GM18517 (cell line): ENCODE data around the gene PGM2L1.

Source experiments
- ATAC-seq: cut with Tn5 transposase; IDR thresholded peaks from one replicate; pipeline ENCODE4 v1.9.1; 2021; ENCODE audit warnings: mild to moderate bottlenecking, moderate library complexity; ENCODE audit not compliant: unreplicated experiment

Gene PGM2L1

DNA sequence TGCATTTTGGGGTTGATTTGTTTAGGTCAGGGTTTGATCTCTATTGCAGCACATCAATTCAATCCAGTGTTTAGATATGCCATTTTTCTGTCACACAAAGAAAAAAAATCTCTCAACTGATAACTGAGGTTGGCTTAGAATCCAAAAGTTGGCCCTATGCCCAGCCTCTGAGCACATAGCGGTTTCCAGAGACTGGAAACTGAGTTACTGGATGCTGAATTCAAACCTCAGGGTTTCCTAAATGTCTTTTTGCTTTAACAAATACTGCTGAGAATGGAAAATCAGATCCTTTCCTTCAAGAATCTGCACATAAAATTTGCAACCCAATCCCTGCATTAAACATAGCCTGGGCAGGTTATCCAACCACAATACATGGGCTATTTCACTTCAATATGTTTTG, 90.8 kb downstream of the PGM2L1 start:
- ATAC-seq = no peak

DNA sequence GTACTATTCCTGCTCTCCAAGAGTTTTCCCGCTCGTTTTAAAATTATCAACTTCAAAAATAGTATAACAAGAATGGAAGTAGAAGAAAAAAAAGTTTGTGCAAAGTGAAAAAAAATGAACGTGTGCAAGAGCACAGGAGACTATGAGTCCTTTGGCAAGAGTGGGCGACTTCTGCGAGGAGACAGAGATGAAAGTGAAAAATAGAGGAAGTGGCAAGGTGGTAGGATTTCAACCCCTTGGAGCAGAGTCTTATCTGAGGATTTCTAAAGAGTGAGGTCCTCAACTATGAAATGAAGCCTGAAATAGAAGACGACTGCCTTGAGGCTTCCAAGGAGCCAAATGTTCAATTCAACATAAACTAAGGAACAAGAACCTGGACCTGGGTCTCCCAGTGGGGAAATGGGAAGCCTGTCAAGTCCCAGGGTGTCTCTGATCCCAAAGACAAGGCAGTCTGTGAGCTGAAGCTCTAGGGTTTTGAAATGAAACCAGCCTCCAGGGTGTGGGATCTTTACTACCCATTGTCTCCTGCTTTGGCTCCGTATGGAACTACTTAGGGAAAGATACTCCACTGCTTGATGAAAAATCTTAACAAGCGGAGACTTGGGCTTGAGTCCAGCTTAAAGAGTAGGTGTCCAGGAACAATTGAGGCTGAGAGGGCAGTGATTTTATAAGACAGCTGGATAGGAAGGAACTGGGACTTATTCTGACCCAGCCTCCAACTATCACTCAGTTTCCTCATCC, 91.6 kb downstream of the PGM2L1 start:
- no peak for ATAC-seq

GRCh38 chr11:74299015-74299414, 99.2 kb downstream of the PGM2L1 start:
- no peak for ATAC-seq

GRCh38 chr11:74297484-74297883, 100.7 kb downstream of the PGM2L1 start:
- ATAC-seq = no peak

DNA sequence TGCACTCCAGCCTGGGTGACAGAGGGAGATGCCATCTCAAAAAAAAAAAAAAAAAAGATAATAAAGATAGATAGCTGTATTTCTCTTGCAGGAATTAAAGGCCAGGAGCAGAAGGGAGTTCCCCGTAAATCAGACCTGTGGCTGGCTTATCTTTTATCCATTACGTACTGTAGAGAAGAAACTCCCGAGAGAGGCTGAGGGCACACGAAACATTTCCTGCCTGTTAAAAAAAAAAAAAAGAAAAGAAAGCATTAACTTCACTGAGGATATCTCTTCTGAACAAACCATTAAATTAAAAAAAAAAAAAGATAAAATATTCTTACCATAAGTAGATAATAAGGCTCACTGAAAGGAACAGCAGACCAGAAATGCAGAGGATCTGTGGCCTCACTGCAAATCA, 109.3 kb downstream of the PGM2L1 start:
- ATAC-seq = no peak

GRCh38 chr11:74288161-74288560, 110.1 kb downstream of the PGM2L1 start:
- no peak for ATAC-seq

- ATAC-seq = no peak
These were observed 113.8 kb downstream of the PGM2L1 start for GRCh38 chr11:74284466-74284865.

DNA sequence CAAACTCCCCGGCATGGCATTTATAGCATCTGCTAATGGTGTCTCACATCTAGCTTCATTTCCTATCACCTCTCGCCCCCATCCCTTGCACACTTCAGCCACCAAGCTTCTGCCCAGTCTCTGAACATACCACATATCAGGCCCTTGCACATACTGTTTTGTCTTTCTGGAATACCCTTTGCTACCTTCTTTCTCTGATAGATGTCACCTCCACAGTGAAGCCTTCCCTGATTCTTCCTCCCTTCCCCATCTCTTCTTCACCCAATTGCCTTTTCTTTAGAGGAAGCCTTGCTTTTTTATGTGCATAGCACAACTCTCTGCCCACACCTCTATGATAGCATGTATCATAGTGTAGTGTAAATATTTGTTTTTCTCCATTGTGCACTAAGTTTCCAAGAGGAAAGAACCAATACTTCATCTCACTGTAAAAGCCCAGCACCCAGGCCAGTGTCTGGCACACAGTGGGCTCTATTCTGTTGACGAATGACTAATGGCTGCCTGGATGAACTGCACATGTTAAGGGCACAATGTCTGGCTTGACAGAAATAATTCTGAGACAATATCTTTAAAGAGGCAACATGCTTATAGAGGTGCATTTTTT, 114.6 kb downstream of the PGM2L1 start:
- no peak for ATAC-seq

DNA sequence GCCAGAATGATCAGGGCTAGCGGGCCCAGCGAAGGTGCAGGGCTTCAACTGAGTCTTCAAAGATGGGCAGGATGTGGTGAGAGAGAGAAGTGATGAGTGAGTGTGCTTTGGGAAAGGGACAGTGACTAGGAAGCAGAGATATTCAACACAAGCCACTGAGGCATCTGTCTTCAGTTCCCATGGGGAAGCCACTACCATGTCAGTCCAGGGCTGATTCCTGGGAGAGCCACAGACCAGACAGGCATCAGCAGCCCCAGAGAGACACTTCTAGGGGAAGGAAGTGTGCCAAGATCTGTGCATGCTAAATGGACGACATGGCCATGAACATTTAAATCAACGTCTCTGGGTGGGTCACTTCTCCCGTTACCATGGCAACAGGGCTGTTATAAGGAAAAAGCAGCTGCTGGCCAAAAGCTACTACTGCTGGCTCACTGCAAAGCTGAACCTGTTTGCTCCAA, 115.3 kb downstream of the PGM2L1 start:
- ATAC-seq = no peak

DNA sequence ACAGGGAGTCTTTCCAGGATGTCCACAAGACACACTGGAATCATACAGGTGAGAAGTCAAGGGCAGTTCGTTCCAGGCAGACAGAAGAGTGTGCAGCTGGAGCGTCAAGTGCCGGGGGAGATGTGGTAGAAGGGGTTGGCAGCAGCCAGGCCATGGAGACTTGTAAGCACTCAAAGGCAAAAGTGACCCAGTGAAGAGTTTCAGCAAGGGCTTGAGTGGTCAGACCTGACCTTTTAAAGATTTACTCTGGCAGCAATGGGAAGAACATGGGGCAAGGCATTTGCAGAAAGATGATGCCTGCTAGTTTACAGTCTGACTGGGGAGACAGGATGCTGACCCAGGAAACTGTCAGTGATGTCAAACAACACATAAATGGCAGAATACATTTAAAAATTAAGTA, 115.8 kb downstream of the PGM2L1 start:
- ATAC-seq = no peak

DNA sequence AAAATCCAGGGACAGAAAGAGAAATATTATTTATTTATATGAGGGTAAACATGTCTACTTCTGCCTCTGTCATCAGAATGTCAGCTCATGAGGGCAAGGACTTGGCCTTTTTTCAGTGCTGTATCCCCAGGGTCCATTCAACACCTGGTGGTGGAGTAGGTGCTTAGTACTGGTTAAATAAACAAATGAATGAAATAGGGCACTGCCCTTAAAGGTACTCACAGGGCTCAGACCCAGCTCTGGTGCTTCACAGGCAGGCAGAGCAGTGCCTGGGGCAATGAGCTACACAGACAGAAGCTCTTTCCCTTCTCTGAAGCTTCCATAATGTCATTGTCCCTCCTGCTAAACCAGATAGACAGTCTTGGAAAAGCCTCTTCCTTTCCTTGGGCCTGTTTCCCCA, 117.7 kb downstream of the PGM2L1 start:
- ATAC-seq = no peak
